Measurements from ENCODE around the gene PDE6A.

DNA sequence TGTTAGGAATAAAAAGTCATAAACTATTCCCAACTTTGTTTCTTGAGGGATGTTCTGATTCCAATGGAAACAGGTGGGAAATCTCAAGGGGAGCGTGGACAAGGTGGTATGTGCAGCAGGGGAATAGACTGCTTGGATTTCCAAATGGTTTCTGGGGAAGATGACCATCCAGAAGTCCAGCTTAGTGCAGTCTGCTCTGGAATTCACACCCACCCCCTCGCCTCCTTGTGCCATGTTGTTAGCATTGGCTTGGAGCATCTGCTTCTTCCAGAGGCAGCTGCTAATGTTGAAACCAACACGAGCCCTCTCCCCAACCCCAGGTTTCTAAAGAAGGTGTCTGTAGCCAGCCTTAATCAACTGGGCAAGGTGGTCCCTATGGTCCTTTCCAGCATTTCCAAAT lies 90.9 kb downstream of the PDE6A start:
- TF ChIP-seq CREM (CRISPR knock-in tag; IDR thresholded peaks at IDR 0.05): no peak
- TF ChIP-seq, protein P1, sequence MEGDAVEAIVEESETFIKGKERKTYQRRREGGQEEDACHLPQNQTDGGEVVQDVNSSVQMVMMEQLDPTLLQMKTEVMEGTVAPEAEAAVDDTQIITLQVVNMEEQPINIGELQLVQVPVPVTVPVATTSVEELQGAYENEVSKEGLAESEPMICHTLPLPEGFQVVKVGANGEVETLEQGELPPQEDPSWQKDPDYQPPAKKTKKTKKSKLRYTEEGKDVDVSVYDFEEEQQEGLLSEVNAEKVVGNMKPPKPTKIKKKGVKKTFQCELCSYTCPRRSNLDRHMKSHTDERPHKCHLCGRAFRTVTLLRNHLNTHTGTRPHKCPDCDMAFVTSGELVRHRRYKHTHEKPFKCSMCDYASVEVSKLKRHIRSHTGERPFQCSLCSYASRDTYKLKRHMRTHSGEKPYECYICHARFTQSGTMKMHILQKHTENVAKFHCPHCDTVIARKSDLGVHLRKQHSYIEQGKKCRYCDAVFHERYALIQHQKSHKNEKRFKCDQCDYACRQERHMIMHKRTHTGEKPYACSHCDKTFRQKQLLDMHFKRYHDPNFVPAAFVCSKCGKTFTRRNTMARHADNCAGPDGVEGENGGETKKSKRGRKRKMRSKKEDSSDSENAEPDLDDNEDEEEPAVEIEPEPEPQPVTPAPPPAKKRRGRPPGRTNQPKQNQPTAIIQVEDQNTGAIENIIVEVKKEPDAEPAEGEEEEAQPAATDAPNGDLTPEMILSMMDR (IDR thresholded peaks at IDR 0.05): no peak

All from WTC11 (cell line).